SW 1271 (cell line): ENCODE data around the gene FA2H.

Source experiments
- DNase-seq, 2 experiments: peaks; one replicate each; lab custom pipeline; 2025; lab: John Stamatoyannopoulos, UW

Gene FA2H

DNA sequence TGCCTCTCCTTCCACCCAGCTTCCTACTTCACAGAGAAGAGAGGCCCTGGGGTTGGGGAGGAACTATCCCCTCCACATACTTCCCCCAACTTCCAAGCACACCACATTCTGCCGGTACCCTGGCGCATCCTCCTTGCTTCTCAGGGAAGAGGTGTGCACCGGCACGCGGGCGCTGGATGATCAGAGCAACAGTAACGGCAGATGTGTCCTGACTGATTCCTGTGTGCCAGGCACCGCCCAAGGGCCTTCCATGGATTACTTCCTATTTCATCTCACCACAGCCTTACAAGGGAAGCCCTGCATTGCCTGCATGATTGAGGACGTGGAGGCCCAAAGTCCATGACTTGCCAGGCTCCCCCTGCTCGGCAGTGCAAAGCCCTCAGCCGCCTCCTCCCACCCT is 52.9 kb downstream of the FA2H start:
- no peak for DNase-seq

DNA sequence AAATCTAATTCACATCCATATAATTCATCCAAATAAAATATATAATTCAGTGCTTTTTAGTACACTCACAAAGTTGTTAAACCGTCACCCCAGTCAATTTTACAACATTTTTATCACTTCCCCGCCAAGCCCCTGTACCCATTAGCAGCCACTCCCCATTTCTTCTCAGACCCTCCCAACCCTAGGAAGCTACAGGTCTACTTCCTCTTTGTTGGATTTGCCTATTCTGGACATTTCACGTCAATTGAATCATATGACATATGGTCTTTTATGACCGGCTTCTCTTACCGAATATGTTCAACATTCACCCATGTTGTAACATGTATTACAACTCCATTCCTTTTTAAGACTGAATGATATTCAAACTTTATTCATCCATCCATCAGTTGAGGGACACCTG is 54.0 kb downstream of the FA2H start:
- DNase-seq: no peak

DNA sequence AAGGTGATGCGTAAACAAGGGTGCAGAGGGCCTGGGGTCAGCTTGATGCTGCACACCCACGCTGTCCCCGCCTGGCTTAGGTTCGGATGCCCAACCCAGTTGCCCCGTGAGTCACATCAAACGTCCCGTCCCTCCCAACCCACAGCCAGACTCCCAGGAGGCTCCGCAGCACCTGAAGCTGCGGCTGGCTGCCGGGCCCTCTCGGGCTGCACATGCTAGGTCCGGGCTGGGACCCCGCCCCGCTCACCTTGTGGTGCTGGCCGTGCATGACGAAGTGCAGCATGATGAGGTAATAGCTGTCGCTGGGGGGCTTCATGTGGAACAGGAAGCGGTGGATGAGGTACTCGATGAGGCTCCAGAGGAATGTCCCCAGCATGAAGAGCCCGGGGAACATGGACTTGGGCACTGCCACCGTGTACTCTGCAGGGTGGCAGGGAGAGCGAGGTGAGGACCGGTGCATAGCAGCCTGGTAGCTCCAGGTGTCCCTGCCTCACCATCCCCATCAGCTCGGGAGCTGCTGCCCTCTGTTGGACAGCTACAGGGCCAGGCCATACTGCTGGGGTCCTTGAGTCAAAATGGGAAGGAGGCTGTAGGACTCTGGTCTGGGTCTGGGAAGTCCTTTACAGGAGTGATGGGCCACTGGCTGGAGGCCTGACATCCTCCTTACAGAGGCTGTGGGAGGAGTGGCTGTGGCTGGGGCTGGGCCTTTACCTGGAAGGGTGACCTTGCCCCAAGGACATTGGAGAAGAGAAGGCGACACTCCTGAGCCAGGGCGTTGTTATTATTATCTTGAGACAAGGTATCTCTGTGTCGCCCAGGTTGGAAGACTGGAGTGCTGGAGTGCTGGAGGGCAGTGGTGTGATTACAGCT is 55.6 kb downstream of the FA2H start:
- DNase-seq: no peak

DNA sequence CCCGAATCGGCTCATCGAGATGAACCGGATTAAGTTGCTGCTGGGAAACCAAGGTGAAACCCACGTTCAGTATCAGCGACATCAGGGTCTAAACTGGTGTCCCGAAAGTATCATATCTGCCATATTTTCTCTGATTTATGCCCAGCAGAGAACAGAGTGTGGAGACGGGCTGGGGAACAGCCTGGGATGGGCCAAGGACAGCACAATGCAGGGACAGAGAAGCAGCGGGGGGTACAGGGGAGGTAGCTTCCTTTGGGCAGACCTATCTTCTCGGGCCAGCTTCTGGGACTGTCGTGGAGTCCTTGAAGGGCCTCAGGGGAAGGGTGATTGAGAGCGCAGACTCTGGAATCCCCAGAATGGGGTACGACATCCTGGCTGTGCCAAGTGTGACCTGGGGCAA is 56.5 kb downstream of the FA2H start:
- DNase-seq: no peak

DNA sequence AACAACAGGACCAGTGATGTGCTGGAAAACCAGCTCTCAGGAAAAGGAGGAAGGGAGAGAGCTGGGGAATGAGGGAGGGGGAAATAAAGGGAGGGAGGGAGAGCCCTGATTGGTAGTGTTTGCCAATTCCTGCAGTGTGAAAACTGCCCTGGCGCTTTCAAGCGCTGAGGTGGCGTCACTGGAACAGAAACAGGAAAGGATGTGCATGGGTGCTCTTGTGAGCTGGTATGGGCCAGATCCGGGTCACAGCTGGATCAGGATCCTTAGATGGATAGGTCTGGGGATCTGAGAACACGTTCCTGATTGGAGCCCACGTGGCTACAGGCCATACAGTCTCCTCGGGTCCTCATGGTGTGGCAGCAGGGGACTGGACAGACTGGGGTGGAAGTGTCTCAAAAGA is 57.3 kb downstream of the FA2H start:
- no peak for DNase-seq

DNA sequence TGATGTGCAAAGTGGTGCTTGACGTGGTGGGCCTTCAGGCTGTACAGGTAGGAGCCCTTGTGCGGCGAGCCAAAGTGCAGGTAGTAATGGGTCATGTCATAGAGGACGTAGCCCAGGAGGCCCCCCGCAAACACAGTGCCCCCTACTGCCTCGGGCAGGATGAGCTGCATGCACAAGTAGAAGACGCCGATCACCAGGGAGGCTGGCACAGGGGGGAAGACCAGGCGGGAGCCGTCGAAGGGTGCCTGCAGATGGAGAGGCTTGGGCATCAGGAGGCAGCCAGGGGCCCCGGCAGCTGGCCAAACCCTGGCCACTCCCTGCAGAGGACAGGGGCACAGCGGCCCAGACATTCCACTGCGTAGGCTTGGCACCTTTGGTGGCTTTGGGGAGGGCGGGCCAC is 58.3 kb downstream of the FA2H start:
- no peak for DNase-seq

DNA sequence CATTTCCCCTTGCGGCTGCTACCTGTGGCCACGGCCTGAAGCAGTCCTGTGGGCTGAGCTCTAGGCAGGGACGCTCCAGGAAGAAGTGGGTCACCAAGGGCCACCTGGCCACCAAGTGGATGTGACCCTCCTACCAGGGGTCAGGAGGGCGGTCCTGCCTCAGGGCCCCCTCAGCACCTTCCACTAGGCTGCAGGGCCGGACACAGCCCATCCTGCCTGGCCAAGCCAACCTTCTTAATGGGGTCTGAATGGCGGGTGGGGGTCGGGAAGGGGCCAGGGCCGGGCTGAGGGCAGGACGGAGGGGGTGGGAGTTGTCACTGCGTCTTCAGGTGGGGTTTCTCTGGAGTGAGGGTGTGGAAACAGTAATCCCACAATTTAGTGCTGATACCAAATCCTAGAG is 60.7 kb downstream of the FA2H start:
- DNase-seq: no peak

DNA sequence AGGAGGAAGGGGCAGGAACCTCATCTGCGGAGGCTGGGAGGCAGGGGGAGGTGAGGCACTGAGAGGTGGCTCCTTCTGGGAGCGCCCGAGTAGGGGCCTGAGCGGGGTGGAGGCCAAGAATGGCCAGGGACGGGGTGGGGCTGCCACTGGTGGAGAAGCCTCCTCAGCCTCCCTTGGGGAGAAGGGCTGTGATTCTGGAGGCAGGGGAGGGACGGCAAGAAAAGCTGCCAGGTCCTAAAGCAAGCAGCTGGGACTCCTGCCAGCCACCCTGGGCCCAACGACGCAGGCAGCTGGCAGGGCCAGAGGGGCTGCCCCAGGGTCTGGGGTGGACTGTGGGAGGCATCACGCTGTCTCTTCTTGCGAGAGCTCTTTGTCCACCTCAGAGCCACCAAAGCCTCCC is 61.3 kb downstream of the FA2H start:
- no peak for DNase-seq

DNA sequence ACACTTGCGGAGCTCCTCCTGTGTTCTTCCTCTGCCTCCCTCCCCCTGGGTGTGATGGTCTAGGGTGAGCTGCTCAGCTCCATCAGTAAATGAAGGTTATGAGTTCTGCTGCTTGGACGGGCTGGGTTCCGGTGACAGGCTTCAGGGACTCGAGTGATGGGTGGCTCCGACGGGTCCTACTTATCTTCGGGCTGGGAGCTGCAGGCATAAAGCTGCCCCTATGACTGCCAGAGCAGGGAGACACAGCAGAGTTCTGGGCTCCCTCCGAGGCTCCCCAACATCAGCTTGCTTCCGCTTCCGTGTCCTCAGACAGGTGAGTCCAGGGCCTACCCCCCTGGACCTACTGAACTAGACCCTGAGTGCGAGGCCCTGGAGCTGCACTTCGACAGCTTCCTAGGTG is 62.7 kb downstream of the FA2H start:
- DNase-seq: no peak

DNA sequence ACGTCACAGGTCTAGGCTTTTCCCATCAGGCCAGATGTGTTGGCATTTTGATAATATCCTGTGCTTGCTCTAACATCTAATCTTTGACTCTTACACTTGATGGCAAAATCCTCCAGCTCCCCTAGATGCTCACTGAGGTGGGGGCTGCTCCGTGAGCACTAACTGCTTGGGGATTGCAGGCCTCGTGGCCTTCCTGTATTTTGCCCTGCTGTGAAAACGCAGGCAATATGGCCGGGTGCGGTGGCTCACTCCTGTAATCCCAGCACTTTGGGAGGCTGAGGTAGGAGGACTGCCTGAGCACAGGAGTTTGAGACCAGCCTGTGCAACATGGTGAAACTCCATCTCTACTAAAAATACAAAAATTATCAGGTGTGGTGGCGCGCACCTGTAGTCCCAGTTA is 64.2 kb downstream of the FA2H start:
- DNase-seq: no peak

DNA sequence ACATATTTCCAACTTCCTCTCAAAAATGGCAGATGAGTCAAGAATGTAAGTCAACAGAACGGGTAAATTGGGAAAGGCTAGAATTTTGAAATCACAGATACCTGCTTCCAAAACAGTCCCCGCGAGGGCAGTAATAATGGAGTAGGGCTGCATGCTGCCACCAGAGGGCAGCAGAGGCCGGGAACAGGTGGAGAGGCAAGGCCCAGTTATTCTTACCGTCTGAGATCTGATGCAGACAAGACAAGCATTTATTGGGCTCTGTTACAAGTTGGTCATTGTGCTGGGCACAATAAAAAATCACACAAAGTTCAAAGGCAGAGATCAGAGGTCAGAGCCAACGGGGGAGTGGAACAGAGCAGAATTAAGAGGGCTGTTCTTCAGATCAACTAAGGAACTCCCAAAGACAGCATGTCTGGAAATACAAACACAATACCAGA is 65.2 kb downstream of the FA2H start:
- peak; percentile 13 to 67 for DNase-seq

DNA sequence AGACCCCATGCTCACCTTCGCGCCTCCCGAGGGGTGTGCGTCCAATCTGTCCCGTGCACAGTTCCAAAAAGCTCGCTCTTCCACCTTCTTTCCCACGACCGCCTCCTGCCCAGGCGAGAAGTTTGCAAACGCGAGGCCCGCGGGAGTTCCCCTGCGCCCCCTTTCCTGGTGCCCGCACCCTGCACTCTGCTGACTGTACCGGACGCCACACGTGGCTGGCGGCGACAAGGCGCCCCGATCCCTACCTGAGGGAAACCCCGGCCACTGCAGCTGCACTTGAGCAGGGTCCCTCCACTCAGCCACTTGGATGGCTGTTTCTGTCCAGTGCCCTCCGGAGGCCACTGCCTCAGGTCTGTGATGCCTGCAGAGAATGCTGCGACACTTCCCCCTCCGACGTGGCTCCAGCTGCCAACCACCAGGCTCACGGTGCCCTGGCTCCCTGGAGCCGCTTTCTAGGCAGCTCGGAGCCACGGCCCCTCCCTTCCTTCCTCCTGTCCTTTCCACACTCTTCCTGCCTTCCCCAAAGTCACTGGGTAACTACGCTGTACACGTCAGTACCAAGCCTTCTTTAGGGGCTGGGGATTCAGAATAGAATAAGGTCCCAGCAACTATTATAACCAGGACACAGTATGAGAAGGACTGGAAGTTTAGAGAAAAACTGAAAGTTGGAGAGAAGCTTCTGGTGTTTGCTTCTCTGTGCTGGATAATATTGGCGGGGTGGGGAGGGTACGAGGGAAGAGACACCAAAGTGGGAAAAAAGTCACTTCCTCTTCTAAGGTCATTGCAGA is 74.0 kb downstream of the FA2H start, which contains the start of gene MLKL:
Gene MLKL (minus strand): TSS at position 425 of the 788 bp plus-strand sequence. CDS start 5,105 bp downstream, outside the sequence.
- peak; percentile 11 to 78 for DNase-seq

DNA sequence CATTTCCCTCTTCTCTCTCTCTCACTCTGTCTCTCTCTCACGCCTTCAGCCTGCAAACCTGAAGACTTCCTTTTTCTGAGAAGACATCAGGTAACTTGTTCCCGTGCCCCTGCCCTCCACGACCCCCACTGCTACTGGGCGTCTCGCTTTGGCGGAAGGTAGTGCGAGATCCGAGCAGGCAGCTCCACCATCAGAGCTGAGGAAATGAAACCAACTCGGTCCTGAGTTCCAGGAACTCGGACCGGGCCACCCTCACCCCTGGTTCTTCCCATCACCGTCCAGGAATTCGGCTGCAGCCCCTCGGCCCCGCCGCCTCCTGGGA is 74.5 kb downstream of the FA2H start:
- peak in 1 of 2 experiments; percentile 47 for DNase-seq

DNA sequence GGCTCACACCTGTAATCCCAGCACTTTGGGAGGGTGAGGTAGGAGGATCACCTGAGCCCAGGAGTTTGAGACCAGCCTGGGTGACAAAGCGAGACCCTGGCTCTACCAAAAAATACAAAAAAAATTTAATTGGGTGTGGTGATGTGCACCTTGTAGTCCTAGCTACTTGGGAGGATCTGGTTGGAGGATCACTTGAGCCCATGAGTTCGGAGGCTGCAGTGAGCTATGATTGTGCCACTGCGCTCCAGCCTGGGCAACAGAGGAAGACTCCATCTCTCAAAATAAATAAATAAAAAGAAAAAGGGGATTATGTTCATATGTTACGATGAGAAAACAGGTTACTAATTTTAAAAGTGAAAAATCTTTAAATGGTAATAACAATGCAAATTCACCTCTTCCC is 75.0 kb downstream of the FA2H start:
- no peak for DNase-seq

DNA sequence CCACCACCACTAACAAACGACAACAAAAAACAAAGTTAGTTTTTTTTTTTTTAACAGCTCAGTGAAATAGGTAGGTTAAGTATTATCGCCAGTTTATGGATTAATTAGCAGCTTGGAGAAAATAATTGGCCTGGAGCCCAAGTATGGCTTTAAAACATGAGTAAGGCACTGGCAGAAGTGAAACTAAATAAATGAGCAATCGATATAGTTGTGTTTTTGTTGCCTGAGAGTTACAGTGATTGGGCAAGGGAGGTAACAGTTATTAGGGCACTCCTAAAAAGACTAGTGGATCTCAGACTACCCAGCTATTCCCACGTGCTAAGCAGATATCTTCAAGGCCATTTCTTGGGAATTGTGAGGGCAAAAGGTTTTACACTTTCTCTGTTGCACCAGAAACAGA is 76.4 kb downstream of the FA2H start:
- no peak for DNase-seq

DNA sequence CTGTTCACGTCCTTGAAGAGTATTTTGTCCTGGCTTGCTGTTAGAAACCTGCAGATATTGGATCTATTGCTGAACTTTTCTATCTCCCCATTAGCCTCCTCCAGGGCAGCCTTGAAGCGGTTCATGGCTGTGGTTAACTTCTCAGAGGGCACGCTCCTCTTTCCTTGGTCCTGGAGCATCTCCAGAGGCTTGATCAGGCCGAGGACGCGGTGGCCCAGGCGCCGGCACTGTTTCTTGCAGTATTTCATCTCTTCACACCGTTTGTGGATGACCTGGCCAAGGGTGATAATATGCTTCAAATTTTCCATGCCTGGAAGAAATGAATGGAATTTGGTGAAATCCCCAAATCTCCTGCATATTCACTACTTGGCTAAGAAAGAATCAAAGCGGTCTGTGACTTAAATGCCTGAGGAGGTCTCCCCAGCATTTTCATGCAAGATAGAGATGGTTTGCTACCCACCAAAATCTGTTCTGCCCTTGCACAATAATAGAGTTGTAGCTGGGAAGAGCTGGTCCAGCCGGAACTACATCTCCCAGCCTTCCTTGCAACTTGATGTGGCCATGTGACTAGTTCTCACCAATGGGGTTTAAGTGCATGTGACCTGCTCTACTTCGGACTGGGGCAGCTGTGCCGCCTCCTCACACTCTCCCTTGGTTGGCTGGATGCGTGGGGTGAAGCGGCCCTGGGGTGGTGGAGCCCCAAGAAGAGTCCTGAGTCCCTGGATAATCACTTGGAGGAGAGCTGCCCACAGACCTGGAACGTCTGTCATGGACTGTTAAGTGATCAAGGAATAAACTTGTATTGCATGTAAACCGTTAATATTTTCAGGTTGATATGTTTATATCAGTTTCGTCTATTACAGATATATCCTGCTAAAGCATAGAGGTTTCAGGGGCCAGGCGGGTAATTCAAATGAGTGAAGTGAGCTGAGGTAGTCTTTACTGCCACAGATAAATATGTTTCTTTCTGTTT is 78.9 kb downstream of the FA2H start:
- DNase-seq: peak; percentile 39 to 87

DNA sequence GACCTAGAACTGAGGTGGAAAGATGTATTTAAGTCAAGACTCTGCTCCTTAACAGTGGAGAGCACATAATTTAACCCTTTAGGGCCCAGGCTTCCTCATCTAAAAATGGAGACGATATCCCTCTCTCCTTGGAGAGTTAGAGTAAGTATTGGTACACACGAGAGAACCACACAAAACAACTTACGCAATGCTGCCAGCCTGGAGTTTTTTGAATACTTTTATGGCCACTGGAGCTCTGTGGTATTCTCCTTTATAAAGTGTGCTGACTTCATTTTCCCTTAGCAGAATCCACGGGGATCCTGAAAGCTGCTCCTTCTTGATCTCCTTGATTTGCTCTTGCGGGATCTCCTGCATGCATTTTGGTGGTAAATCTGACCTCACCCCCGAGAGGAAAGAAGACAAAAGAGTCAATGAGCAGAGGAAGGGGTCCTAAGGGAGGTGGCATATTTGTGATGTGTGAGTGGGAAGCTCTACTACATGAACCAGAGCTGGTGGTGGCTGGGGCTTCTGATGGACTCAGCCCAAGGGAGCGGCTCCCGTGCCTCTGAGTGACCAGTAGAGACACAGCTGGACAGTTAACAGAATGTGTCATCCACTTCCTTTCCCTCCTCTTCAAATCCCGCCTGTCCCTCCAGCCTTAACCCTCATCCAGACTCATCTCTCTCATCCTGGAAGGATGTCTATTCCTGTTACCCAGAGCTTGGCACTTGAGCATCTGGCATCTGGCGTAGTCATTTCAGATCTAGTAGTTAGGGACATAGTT is 83.3 kb downstream of the FA2H start:
- DNase-seq: no peak

DNA sequence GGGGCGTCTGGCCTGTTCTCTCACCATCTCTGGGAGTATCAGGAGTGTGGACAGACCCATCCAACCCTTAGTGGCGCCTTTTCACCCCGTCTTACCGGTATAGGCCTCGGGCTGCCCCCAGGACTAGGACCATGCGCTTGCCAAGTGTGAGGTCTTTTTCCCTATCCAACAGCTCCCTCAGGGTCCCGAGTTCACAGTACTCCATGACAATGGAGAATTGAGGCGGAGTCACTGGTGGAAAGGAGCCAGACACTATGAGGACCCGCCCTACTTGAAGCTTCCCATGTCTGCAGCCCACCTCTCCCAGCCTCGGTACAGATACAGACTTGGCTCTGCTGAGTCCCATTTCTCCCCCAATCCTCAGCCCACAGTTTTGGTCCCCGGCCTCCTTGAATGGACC is 92.1 kb downstream of the FA2H start:
- no peak for DNase-seq

DNA sequence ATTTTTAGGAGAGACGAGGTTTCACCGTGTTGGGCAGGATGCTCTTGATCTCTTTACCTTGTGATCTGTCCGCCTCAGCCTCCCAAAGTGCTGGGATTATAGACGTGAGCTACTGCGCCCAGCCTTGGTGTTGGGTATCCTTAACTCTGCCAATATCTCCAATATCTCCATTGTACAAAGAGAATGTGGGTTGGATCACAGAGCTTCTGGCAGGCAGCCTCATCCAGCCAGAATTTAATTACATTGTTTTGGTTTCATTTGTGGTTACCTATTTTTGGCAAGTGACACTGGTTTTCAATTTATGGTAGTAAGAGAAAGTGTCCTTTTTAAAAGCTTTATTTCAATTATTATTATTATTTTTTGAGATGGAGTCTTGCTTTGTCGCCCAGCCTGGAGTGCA is 93.9 kb downstream of the FA2H start:
- no peak for DNase-seq

DNA sequence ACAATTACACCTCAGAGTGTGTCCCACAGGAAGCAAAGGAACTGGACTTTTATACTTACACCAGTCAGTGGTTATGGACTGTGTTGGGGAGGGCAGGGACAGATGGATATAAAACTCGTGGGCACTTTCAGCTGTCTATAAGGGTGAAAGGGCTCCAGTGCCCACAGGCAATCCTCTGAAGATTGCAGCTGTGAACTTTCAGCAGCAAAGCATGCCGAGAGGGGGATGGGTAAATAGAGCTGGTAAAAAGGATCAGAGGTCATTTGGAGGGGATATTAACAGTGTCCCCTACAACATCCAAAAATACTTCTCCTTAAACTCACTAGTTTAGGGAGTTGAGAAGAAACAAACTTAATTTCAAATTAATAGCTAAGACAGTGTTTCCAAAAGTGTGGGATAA is 94.6 kb downstream of the FA2H start:
- DNase-seq: no peak

DNA sequence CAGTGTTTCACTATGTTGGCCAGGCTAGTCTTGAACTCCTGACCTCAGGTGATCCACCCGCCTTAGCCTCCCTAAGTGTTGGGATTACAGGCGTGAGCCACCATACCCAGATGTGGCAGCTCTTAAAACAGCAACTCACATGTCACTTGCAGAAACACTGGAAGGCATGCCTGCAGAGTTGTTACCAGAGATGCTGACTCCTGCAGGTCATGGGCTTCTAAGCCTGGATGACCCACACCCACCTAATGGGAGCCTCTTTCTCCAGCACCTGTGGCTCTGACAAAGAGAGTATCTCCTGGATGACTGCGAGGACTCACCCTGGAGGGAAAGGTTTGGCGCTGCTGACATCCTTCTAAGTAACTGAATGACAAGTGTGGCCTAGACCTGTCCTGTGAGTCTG is 96.8 kb downstream of the FA2H start:
- DNase-seq: no peak
